Cardiac muscle cell (in vitro differentiated cells and primary cell): Measurements from ENCODE around the gene PSMA5. TPM values are rescaled to one million over a fixed set of nuclear protein-coding genes. Genes with fewer than 3 reads are reported as not detected.

Experiments
- DNase-seq, 2 donors: peaks; one replicate each; pipeline versions ENCODE4 v3.0.0 to v3.0.0-alpha.2; 2010 to 2017; ENCODE audit warnings: low read depth in 1 of 2, low spot score in 1 of 2
- H3K27ac ChIP-seq: fragments of 200-600 bp; sonication (generic); 2 replicates; pipeline ENCODE4 v1.5.1; 2016
- H3K27me3 ChIP-seq: fragments of 200-600 bp; sonication (generic); 2 replicates; pipeline ENCODE4 v1.6.0; 2016; ENCODE audit warnings: control low read depth
- H3K36me3 ChIP-seq: fragments of 200-600 bp; sonication (generic); 2 replicates; pipeline ENCODE4 v1.5.1; 2016; ENCODE audit warnings: control low read depth
- H3K4me1 ChIP-seq: fragments of 200-600 bp; sonication (generic); 2 replicates; pipeline ENCODE4 v1.8.1; 2017; ENCODE audit warnings: low read depth, mild to moderate bottlenecking, mixed run types
- H3K4me3 ChIP-seq: fragments of 200-600 bp; sonication (generic); 2 replicates; pipeline ENCODE4 v1.5.1; 2016; ENCODE audit warnings: mild to moderate bottlenecking
- H3K9me3 ChIP-seq: fragments of 200-600 bp; sonication (generic); 2 replicates; pipeline ENCODE4 v1.5.1; 2017; ENCODE audit warnings: low read depth, mild to moderate bottlenecking, control low read depth
- CTCF ChIP-seq: IDR thresholded peaks from 2 replicates; pipeline ENCODE4 v1.5.1; 2012; ENCODE audit warnings: low read depth, mild to moderate bottlenecking, low read length
- polyA plus RNA-seq: library from polyadenylated mRNA; unstranded; fragments of >200 nt; fragmentation: Nextera tagmentation; extraction: Ambion mirVana; gene quantifications from 2 replicates; pipeline ENCODE4 v1.2.1, GENCODE V29; 2016
- total RNA-seq: library from RNA; depleted of rRNA; stranded (reverse); fragments of >200 nt; gene quantifications from 2 replicates; pipeline ENCODE4 v1.2.3, GENCODE V29; 2016

The PSMA5 gene
- total and polyA plus RNA-seq, 2 experiments from 2014 or later, result 24.8 to 103 TPM

DNA sequence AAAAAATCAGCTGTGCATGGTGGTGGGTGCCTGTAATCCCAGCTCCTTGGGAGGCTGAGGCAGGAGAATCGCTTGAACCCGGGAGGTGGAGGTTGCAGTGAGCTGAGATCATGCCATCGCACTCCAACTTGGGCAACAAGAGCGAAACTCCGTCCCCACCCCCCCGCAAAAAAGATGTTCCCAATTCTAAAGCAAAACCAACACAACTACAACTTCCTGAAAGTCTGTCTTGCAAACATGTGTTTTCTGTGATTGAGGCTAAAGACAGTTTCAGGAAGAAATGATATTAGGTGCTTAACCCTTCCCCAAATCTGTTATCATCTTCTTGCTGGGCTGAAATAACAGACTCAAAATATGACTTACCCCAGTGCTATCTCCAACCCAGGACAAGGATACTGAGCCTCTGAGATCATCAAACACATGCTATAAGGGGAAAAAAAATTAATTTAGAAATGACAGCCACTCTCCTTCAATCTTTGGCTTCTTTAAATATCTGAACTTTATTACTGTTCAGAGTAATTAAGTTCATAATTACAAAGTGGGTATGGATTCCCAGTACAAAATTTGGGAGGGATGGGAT is 57.0 kb downstream of the PSMA5 start:
- Histone ChIP-seq H3K27me3 (no peaks in the 10 kb centered on the region), H3K27ac (no peak overlapping the region), H3K4me1 (peaks cover 13% of the 10 kb centered on the region), H3K9me3 (no peaks in the 10 kb centered on the region), H3K4me3 (no peak overlapping the region), H3K36me3 (peaks cover 6% of the 10 kb centered on the region)
- DNase-seq, result no peak
- TF ChIP-seq CTCF, result no peak

GRCh38 chr1:109368464-109368863 is 57.8 kb downstream of the PSMA5 start:
- Histone ChIP-seq H3K36me3 (peaks cover 6% of the 10 kb centered on the region), H3K27ac (no peak overlapping the region), H3K27me3 (no peaks in the 10 kb centered on the region), H3K4me3 (no peak overlapping the region), H3K4me1 (peaks cover 13% of the 10 kb centered on the region), H3K9me3 (no peaks in the 10 kb centered on the region)
- no peak for TF ChIP-seq CTCF
- DNase-seq, result no peak

DNA sequence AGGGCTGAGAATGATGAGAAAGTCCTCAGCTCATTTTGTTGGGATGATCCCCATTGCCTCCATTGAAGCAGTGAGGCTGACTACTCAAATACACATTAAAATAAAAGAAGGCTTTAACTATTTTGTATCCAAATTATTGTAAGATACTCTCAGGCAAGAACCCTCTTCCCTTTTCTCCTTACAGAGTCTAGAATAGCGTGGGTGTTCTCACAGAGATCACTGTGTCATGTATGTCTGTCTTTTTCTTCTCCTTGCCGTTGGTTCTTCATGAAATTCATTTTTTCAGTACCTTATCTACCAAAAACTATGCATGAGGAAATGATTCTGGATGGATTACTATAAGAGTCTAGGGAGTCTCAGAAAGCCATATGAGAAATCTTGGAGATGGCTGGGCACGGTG is 58.6 kb downstream of the PSMA5 start:
- Histone ChIP-seq H3K9me3 (no peaks in the 10 kb centered on the region), H3K4me1 (peaks cover 13% of the 10 kb centered on the region), H3K27me3 (no peaks in the 10 kb centered on the region), H3K27ac (no peak overlapping the region), H3K4me3 (no peak overlapping the region), H3K36me3 (peaks cover 6% of the 10 kb centered on the region)
- DNase-seq, result no peak
- TF ChIP-seq CTCF, result no peak

- Histone ChIP-seq H3K9me3 (no peaks in the 10 kb centered on the region), H3K4me1 (peaks cover 2% of the 10 kb centered on the region), H3K4me3 (no peak overlapping the region), H3K36me3 (peaks cover 6% of the 10 kb centered on the region), H3K27me3 (no peaks in the 10 kb centered on the region), H3K27ac (no peak overlapping the region)
- TF ChIP-seq CTCF, result no peak
- no peak for DNase-seq
Measured at GRCh38 chr1:109365642-109366204, 60.5 kb downstream of the PSMA5 start.

DNA sequence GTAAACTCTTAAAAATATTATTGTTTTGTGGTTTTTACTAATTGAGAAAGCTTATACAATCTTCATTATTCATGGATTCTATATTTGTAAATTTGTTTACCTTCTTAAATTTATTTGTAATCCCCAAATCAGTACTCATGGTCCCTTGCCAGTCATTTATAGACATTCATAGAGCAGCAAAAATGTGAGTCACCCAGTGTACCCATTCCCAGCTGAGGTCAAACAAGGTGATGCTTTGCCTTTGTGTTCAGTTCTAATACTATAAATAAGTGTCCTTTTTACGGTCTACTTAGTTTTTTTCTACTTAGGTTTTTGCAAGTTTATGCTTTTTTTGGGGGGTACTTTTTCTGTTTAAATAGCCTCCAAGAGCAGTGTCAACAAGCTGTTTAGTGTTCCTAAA is 64.6 kb downstream of the PSMA5 start:
- no peak overlapping the region for H3K4me3 ChIP-seq
- no peak overlapping the region for H3K27ac ChIP-seq
- DNase-seq, result no peak
- TF ChIP-seq CTCF, result no peak
- H3K9me3 ChIP-seq, result no peaks in the 10 kb centered on the region
- H3K36me3 ChIP-seq, result peaks cover 3% of the 10 kb centered on the region
- H3K4me1 ChIP-seq, result no peaks in the 10 kb centered on the region
- no peaks in the 10 kb centered on the region for H3K27me3 ChIP-seq
